PC-3 (cell line): ENCODE measurements around the gene MRPL20. TPM values are rescaled to one million over a fixed set of nuclear protein-coding genes. Genes with fewer than 3 reads are reported as not detected.

Source experiments
- ATAC-seq: fragments of 200-7000 bp; cut with Tn5 transposase; 2 replicates; pipeline ENCODE4 v1.9.1; 2020; ENCODE audit warnings: mild to moderate bottlenecking, moderate library complexity
- BruUV-seq: library from RNA; stranded (reverse); fragments of 400-500 nt; replicated peaks from 2 replicates; lab custom pipeline; 2021; lab: Mats Ljungman, UMichigan
- CTCF ChIA-PET: fragments of 300-600 bp; sonication (Branson Sonifier 250); formaldehyde crosslinking; loops from one replicate; lab custom pipeline; 2022; ENCODE audit warnings: antibody characterized with exemption; lab: Charles Lee
- POLR2A ChIA-PET: fragments of 300-600 bp; sonication (Branson Sonifier 250); formaldehyde crosslinking; loops from one replicate; lab custom pipeline; 2022; ENCODE audit warnings: antibody characterized with exemption; ENCODE audit not compliant: unreplicated experiment; lab: Charles Lee
- DNase-seq: peaks from one replicate; pipeline ENCODE4 v3.0.0-alpha.2; 2015
- H2AFZ ChIP-seq: fragments of 300-600 bp; sonication (generic); 2 replicates; pipeline ENCODE4 v1.6.0; 2016; ENCODE audit warnings: antibody characterized with exemption, low read length
- H3F3A ChIP-seq: fragments of 300-600 bp; sonication (generic); one replicate; pipeline ENCODE4 v1.6.0; 2017; ENCODE audit warnings: antibody characterized with exemption, low read length, control low read depth, mild to moderate bottlenecking; ENCODE audit not compliant: unreplicated experiment
- H3K27ac ChIP-seq: fragments of 300-600 bp; sonication (generic); 2 replicates; pipeline ENCODE4 v1.5.1; 2016; ENCODE audit warnings: mild to moderate bottlenecking, low read length
- H3K27me3 ChIP-seq: fragments of 300-600 bp; sonication (generic); 2 replicates; pipeline ENCODE4 v1.6.1; 2016; ENCODE audit warnings: low read length, mixed read lengths
- H3K36me3 ChIP-seq: fragments of 300-600 bp; sonication (generic); 2 replicates; pipeline ENCODE4 v1.6.1; 2016; ENCODE audit warnings: low read depth, mixed run types, low read length, mixed read lengths
- H3K4me1 ChIP-seq: fragments of 300-600 bp; sonication (generic); 2 replicates; pipeline ENCODE4 v1.5.1; 2016; ENCODE audit warnings: low read length; ENCODE audit not compliant: insufficient read depth
- H3K4me2 ChIP-seq: fragments of 300-600 bp; sonication (generic); 2 replicates; pipeline ENCODE4 v1.6.0; 2016; ENCODE audit warnings: low read length
- H3K4me3 ChIP-seq: fragments of 300-600 bp; sonication (generic); 2 replicates; pipeline ENCODE4 v1.5.1; 2016; ENCODE audit warnings: mild to moderate bottlenecking, low read length, mixed read lengths
- H3K79me2 ChIP-seq: fragments of 300-600 bp; sonication (generic); 2 replicates; pipeline ENCODE4 v1.6.1; 2017; ENCODE audit warnings: low read length, mixed read lengths
- H3K9ac ChIP-seq: fragments of 300-600 bp; sonication (generic); 2 replicates; pipeline ENCODE4 v1.6.0; 2016; ENCODE audit warnings: mild to moderate bottlenecking, low read length
- H3K9me2 ChIP-seq: fragments of 300-600 bp; sonication (generic); replicated peaks from 2 replicates; pipeline ENCODE4 v1.6.1; 2016; ENCODE audit warnings: mixed run types, low read length, mixed read lengths
- H3K9me3 ChIP-seq: fragments of 300-600 bp; sonication (generic); 2 replicates; pipeline ENCODE4 v1.6.1; 2016; ENCODE audit warnings: low read length, mixed read lengths
- H4K20me1 ChIP-seq: fragments of 300-600 bp; sonication (generic); 2 replicates; pipeline ENCODE4 v1.6.1; 2016; ENCODE audit warnings: low read length, mixed read lengths
- CTCF ChIP-seq: fragments of 300-600 bp; sonication (generic); conservative IDR thresholded peaks from 2 replicates; pipeline ENCODE4 v1.5.1; 2017; ENCODE audit warnings: antibody characterized with exemption, low read depth, mild to moderate bottlenecking, low read length
- EZH2 ChIP-seq: fragments of 300-600 bp; sonication (generic); IDR thresholded peaks from one replicate; pipeline ENCODE4 v1.6.1; 2017; ENCODE audit warnings: antibody characterized with exemption, mild to moderate bottlenecking, low read length; ENCODE audit not compliant: unreplicated experiment
- EZH2phosphoT487 ChIP-seq: fragments of 300-600 bp; sonication (generic); IDR thresholded peaks from 2 replicates; pipeline ENCODE4 v1.6.1; 2018; ENCODE audit warnings: mild to moderate bottlenecking, antibody characterized with exemption, low read length, borderline replicate concordance
- intact Hi-C: fragments of 100-400 bp; cut with micrococcal nuclease; formaldehyde crosslinking; loops from 2 replicates; pipeline ENCODE4 v1.9.0; 2023
- total RNA-seq: library from RNA; depleted of rRNA; stranded (reverse); fragments of >200 nt; gene quantifications from 2 replicates; pipeline ENCODE4 v1.2.3, GENCODE V29; 2014

The MRPL20 gene
- total RNA-seq, 1 experiment from 2014 or later: 506 TPM

- Histone ChIP-seq H3K4me1 (peaks cover 15% of the 10 kb centered on the region), H3K4me2 (no peak overlapping the region), H3K9me2 (no peaks in the 10 kb centered on the region), H3F3A (no peaks in the 10 kb centered on the region), H3K27ac (no peak overlapping the region), H3K27me3 (no peaks in the 10 kb centered on the region), H2AFZ (no peak overlapping the region), H3K9me3 (no peaks in the 10 kb centered on the region), H4K20me1 (no peaks in the 10 kb centered on the region), H3K9ac (no peak overlapping the region), H3K4me3 (no peak overlapping the region), H3K79me2 (no peaks in the 10 kb centered on the region), H3K36me3 (no peaks in the 10 kb centered on the region)
- ATAC-seq: no peak
- intact Hi-C loops: no loop called here
- POLR2A ChIA-PET: no interaction called here
- no TSS peak for BruUV-seq
- TF ChIP-seq EZH2: no peak
- no peak for TF ChIP-seq EZH2phosphoT487
- no peak for TF ChIP-seq CTCF
- CTCF ChIA-PET: interaction anchor here (1.0 kb wide), 1 partner anchor 18 kb away, joined by 5 read pairs; no protein-coding TSS in a partner anchor
- DNase-seq: no peak
Observed at GRCh38 chr1:1420654-1421141, 13.6 kb upstream of the MRPL20 start.

- ChIA-PET CTCF (interaction anchor here (0.6 to 1.0 kb wide), 2 partner anchors 18 to 128 kb away, joined by 3 to 5 read pairs; no protein-coding TSS in a partner anchor), POLR2A (no interaction called here)
- no TSS peak for BruUV-seq
- no peaks in the 10 kb centered on the region for H3K79me2 ChIP-seq
- H3K9ac ChIP-seq: no peak overlapping the region
- no peaks in the 10 kb centered on the region for H3K9me3 ChIP-seq
- no peaks in the 10 kb centered on the region for H3F3A ChIP-seq
- intact Hi-C loops: no loop called here
- H3K4me3 ChIP-seq: no peak overlapping the region
- H4K20me1 ChIP-seq: no peaks in the 10 kb centered on the region
- DNase-seq (no peak), ATAC-seq (peak; percentile 66)
- H3K27ac ChIP-seq: no peak overlapping the region
- no peak overlapping the region for H3K4me2 ChIP-seq
- no peaks in the 10 kb centered on the region for H3K36me3 ChIP-seq
- TF ChIP-seq EZH2phosphoT487 (no peak), EZH2 (no peak), CTCF (no peak)
- no peaks in the 10 kb centered on the region for H3K9me2 ChIP-seq
- peak overlapping the region; percentile 49; the same call in 1 of the 2 replicates for H2AFZ ChIP-seq
- H3K4me1 ChIP-seq: peaks cover 15% of the 10 kb centered on the region
- no peaks in the 10 kb centered on the region for H3K27me3 ChIP-seq
Observed at GRCh38 chr1:1419813-1420653, 12.9 kb upstream of the MRPL20 start.

- H3K4me1 ChIP-seq: peaks cover 15% of the 10 kb centered on the region
- H3K9me3 ChIP-seq: no peaks in the 10 kb centered on the region
- no peak overlapping the region for H3K27ac ChIP-seq
- H4K20me1 ChIP-seq: no peaks in the 10 kb centered on the region
- H3K4me2 ChIP-seq: no peak overlapping the region
- no peaks in the 10 kb centered on the region for H3K27me3 ChIP-seq
- no TSS peak for BruUV-seq
- H3K4me3 ChIP-seq: no peak overlapping the region
- no peaks in the 10 kb centered on the region for H3K79me2 ChIP-seq
- DNase-seq (no peak), ATAC-seq (no peak)
- intact Hi-C loops: no loop called here
- no peaks in the 10 kb centered on the region for H3K9me2 ChIP-seq
- H2AFZ ChIP-seq: peak overlapping the region; percentile 49; the same call in 1 of the 2 replicates
- no peak for TF ChIP-seq EZH2
- ChIA-PET CTCF (interaction anchor here (0.6 to 1.0 kb wide), 2 partner anchors 17 to 129 kb away, joined by 3 to 5 read pairs; no protein-coding TSS in a partner anchor), POLR2A (no interaction called here)
- H3K36me3 ChIP-seq: no peaks in the 10 kb centered on the region
- no peak overlapping the region for H3K9ac ChIP-seq
- no peaks in the 10 kb centered on the region for H3F3A ChIP-seq
Observed at GRCh38 chr1:1419363-1419812, 12.3 kb upstream of the MRPL20 start.
